GM19467 (cell line): ENCODE results near the gene CSK.

Experiments used
- ATAC-seq: cut with Tn5 transposase; IDR thresholded peaks from one replicate; pipeline ENCODE4 v1.9.1; 2021; ENCODE audit warnings: mild to moderate bottlenecking, moderate library complexity; ENCODE audit not compliant: unreplicated experiment

The CSK gene

GRCh38 chr15:74786551-74787165 is 4.8 kb downstream of the CSK start:
- ATAC-seq, result no peak

- ATAC-seq, result peak; percentile 39
Observed at GRCh38 chr15:74787251-74788041, 5.6 kb downstream of the CSK start.

GRCh38 chr15:74788042-74788682 is 6.3 kb downstream of the CSK start:
- ATAC-seq, result no peak

GRCh38 chr15:74788683-74789151 is 6.8 kb downstream of the CSK start:
- peak; percentile 21 for ATAC-seq

GRCh38 chr15:74789171-74789631 is 7.3 kb downstream of the CSK start:
- no peak for ATAC-seq

GRCh38 chr15:74789741-74790079 is 7.8 kb downstream of the CSK start:
- no peak for ATAC-seq

- ATAC-seq, result no peak
Observed at GRCh38 chr15:74790080-74790916, 8.4 kb downstream of the CSK start.

- no peak for ATAC-seq
Observed at GRCh38 chr15:74791007-74791406, 9.1 kb downstream of the CSK start.

GRCh38 chr15:74791667-74792066 is 9.8 kb downstream of the CSK start:
- ATAC-seq, result no peak

- no peak for ATAC-seq
Observed at GRCh38 chr15:74792227-74793016, 10.5 kb downstream of the CSK start.

- ATAC-seq, result no peak
Observed at GRCh38 chr15:74793135-74794028, 11.5 kb downstream of the CSK start.

GRCh38 chr15:74794248-74794969 is 12.5 kb downstream of the CSK start:
- no peak for ATAC-seq

GRCh38 chr15:74794970-74795349 is 13.1 kb downstream of the CSK start:
- no peak for ATAC-seq

GRCh38 chr15:74795966-74796625 is 14.2 kb downstream of the CSK start:
- ATAC-seq, result no peak

GRCh38 chr15:74798388-74799254 is 16.7 kb downstream of the CSK start:
- ATAC-seq, result no peak

GRCh38 chr15:74799255-74799855 is 17.5 kb downstream of the CSK start:
- ATAC-seq, result no peak
